ENCODE measurements around the gene GRAMD1B. TPM values are rescaled to one million over a fixed set of nuclear protein-coding genes. Genes with fewer than 3 reads are reported as not detected.
"Not testable (repeated sequence)": the region's sequence is repeated elsewhere in the genome, so short reads cannot be mapped to it uniquely, and the experiment has no call there.

Gene GRAMD1B
- total RNA-seq, 2 experiments from 2014 or later = 30.3 to 36.2 TPM

GRCh38 chr11:123517559-123518364 lies 87.7 kb downstream of the GRAMD1B start:
- ATAC-seq (ENCODE audit: low read depth) (no peak), DNase-seq (no peak)
- Mint-ChIP-seq H3K9me3 (peaks cover 2% of the 10 kb centered on the region), H3K36me3 (peaks cover 8% of the 10 kb centered on the region), H3K4me1 (peaks cover 8% of the 10 kb centered on the region), H3K4me3 (no peak overlapping the region), H3K27ac (no peak overlapping the region), H3K27me3 (no peaks in the 10 kb centered on the region)
- POLR2A ChIA-PET = no interaction called here

- Mint-ChIP-seq H3K9me3 (peaks cover 2% of the 10 kb centered on the region), H3K4me1 (peaks cover 8% of the 10 kb centered on the region), H3K4me3 (no peak overlapping the region), H3K27me3 (no peaks in the 10 kb centered on the region), H3K36me3 (peaks cover 8% of the 10 kb centered on the region), H3K27ac (no peak overlapping the region)
- ATAC-seq (ENCODE audit: low read depth) (no peak), DNase-seq (no peak)
- POLR2A ChIA-PET = no interaction called here
Measured at GRCh38 chr11:123518496-123519054, 88.5 kb downstream of the GRAMD1B start.

- peaks cover 8% of the 10 kb centered on the region for H3K36me3 Mint-ChIP-seq
- H3K9me3 Mint-ChIP-seq = peaks cover 2% of the 10 kb centered on the region
- H3K4me3 Mint-ChIP-seq = no peak overlapping the region
- H3K27me3 Mint-ChIP-seq = no peaks in the 10 kb centered on the region
- no peak for ATAC-seq (ENCODE audit: low read depth)
- H3K27ac Mint-ChIP-seq = no peak overlapping the region
- peaks cover 8% of the 10 kb centered on the region for H3K4me1 Mint-ChIP-seq
- POLR2A ChIA-PET = no interaction called here
- no peak for DNase-seq
Measured at GRCh38 chr11:123519055-123519796, 89.2 kb downstream of the GRAMD1B start.

GRCh38 chr11:123519797-123520193 lies 89.7 kb downstream of the GRAMD1B start:
- Mint-ChIP-seq H3K27ac (no peak overlapping the region), H3K27me3 (no peaks in the 10 kb centered on the region), H3K9me3 (peaks cover 2% of the 10 kb centered on the region), H3K4me1 (peaks cover 8% of the 10 kb centered on the region), H3K4me3 (no peak overlapping the region), H3K36me3 (peaks cover 8% of the 10 kb centered on the region)
- POLR2A ChIA-PET = no interaction called here
- no peak for DNase-seq
- ATAC-seq (ENCODE audit: low read depth) = no peak

GRCh38 chr11:123520476-123520875 lies 90.4 kb downstream of the GRAMD1B start:
- DNase-seq; H3K4me1 Mint-ChIP-seq; H3K4me3 Mint-ChIP-seq; ATAC-seq (ENCODE audit: low read depth); H3K27me3 Mint-ChIP-seq; H3K36me3 Mint-ChIP-seq; H3K27ac Mint-ChIP-seq; POLR2A ChIA-PET; H3K9me3 Mint-ChIP-seq: not testable (repeated sequence)

- DNase-seq (no peak), ATAC-seq (ENCODE audit: low read depth) (no peak)
- Mint-ChIP-seq H3K4me3 (no peak overlapping the region), H3K27me3 (no peaks in the 10 kb centered on the region), H3K27ac (no peak overlapping the region), H3K9me3 (peaks cover 2% of the 10 kb centered on the region), H3K4me1 (peaks cover 8% of the 10 kb centered on the region), H3K36me3 (peaks cover 5% of the 10 kb centered on the region)
- POLR2A ChIA-PET = no interaction called here
Measured at GRCh38 chr11:123521001-123521400, 90.9 kb downstream of the GRAMD1B start.

- POLR2A ChIA-PET = no interaction called here
- DNase-seq (no peak), ATAC-seq (ENCODE audit: low read depth) (no peak)
- Mint-ChIP-seq H3K4me3 (no peak overlapping the region), H3K27me3 (no peaks in the 10 kb centered on the region), H3K9me3 (peaks cover 2% of the 10 kb centered on the region), H3K36me3 (peaks cover 5% of the 10 kb centered on the region), H3K27ac (no peak overlapping the region), H3K4me1 (peaks cover 5% of the 10 kb centered on the region)
Measured at GRCh38 chr11:123521930-123522329, 91.9 kb downstream of the GRAMD1B start.

GRCh38 chr11:123523539-123523938 lies 93.5 kb downstream of the GRAMD1B start:
- DNase-seq (no peak), ATAC-seq (ENCODE audit: low read depth) (no peak)
- Mint-ChIP-seq H3K27ac (no peak overlapping the region), H3K4me1 (peaks cover 3% of the 10 kb centered on the region), H3K9me3 (peaks cover 2% of the 10 kb centered on the region), H3K36me3 (peaks cover 5% of the 10 kb centered on the region), H3K4me3 (no peak overlapping the region), H3K27me3 (no peaks in the 10 kb centered on the region)
- POLR2A ChIA-PET = no interaction called here

- H3K27me3 Mint-ChIP-seq = no peaks in the 10 kb centered on the region
- ATAC-seq (ENCODE audit: low read depth) = no peak
- DNase-seq = no peak
- no peak overlapping the region for H3K27ac Mint-ChIP-seq
- H3K4me1 Mint-ChIP-seq = no peaks in the 10 kb centered on the region
- POLR2A ChIA-PET = no interaction called here
- no peak overlapping the region for H3K4me3 Mint-ChIP-seq
- peaks cover 2% of the 10 kb centered on the region for H3K9me3 Mint-ChIP-seq
- H3K36me3 Mint-ChIP-seq = peaks cover 5% of the 10 kb centered on the region
Measured at GRCh38 chr11:123525097-123525496, 95.0 kb downstream of the GRAMD1B start.

- Mint-ChIP-seq H3K4me3 (no peak overlapping the region), H3K9me3 (peaks cover 2% of the 10 kb centered on the region), H3K27me3 (no peaks in the 10 kb centered on the region), H3K27ac (no peak overlapping the region), H3K4me1 (no peaks in the 10 kb centered on the region), H3K36me3 (peaks cover 5% of the 10 kb centered on the region)
- no peak for DNase-seq
- POLR2A ChIA-PET = no interaction called here
- ATAC-seq (ENCODE audit: low read depth) = no peak
Measured at GRCh38 chr11:123525511-123525918, 95.4 kb downstream of the GRAMD1B start.

GRCh38 chr11:123526027-123526805 lies 96.1 kb downstream of the GRAMD1B start:
- Mint-ChIP-seq H3K4me3 (no peak overlapping the region), H3K36me3 (peaks cover 3% of the 10 kb centered on the region), H3K27ac (no peak overlapping the region), H3K4me1 (no peaks in the 10 kb centered on the region), H3K27me3 (no peaks in the 10 kb centered on the region), H3K9me3 (no peaks in the 10 kb centered on the region)
- DNase-seq = no peak
- POLR2A ChIA-PET = no interaction called here
- ATAC-seq (ENCODE audit: low read depth) = no peak

GRCh38 chr11:123526918-123527317 lies 96.8 kb downstream of the GRAMD1B start:
- Mint-ChIP-seq H3K4me3 (no peak overlapping the region), H3K9me3 (no peaks in the 10 kb centered on the region), H3K27me3 (no peaks in the 10 kb centered on the region), H3K4me1 (no peaks in the 10 kb centered on the region), H3K36me3 (no peaks in the 10 kb centered on the region), H3K27ac (no peak overlapping the region)
- POLR2A ChIA-PET = no interaction called here
- DNase-seq = no peak
- no peak for ATAC-seq (ENCODE audit: low read depth)

- ATAC-seq (ENCODE audit: low read depth) (no peak), DNase-seq (no peak)
- H3K4me1 Mint-ChIP-seq = no peaks in the 10 kb centered on the region
- H3K27ac Mint-ChIP-seq = no peak overlapping the region
- no peak overlapping the region for H3K4me3 Mint-ChIP-seq
- POLR2A ChIA-PET = interaction anchor here (0.5 kb wide), 1 partner anchor 964 kb away, joined by 4 read pairs; no protein-coding TSS in a partner anchor
- H3K27me3 Mint-ChIP-seq = no peaks in the 10 kb centered on the region
- no peaks in the 10 kb centered on the region for H3K9me3 Mint-ChIP-seq
- no peaks in the 10 kb centered on the region for H3K36me3 Mint-ChIP-seq
Measured at GRCh38 chr11:123527526-123527925, 97.5 kb downstream of the GRAMD1B start.
